ENCODE data around the gene C9. TPM values are rescaled to one million over a fixed set of nuclear protein-coding genes. Genes with fewer than 3 reads are reported as not detected.
"Not testable (repeated sequence)": the region's sequence is repeated elsewhere in the genome, so short reads cannot be mapped to it uniquely, and the experiment has no call there.

The C9 gene
- total RNA-seq, 1 experiment from 2014 or later: not detected

DNA sequence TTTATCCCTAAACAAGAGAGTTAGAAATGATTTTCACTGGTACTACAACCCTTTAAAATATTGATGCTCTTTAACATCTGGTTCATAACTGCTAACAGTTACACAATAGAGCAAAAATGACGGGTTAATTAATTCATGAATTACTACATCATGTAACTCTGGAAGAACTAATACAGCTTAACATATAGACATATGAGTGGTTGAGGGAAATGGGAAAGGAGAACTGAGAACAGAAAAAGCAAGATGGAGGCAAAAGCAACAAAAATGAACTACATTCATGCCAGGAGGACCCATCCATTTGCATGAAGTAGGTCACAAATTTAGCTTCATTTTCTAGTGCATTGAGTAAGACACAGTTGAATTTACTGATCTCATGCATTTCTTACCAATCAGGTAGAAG, 61.8 kb downstream of the C9 start:
- Histone ChIP-seq H3K27me3 (no peaks in the 10 kb centered on the region), H3K4me3 (no peak overlapping the region), H3K9me3 (no peaks in the 10 kb centered on the region; the same call in 1 of the 2 replicates), H3K36me3 (no peaks in the 10 kb centered on the region)
- DNase-seq: no peak

DNA sequence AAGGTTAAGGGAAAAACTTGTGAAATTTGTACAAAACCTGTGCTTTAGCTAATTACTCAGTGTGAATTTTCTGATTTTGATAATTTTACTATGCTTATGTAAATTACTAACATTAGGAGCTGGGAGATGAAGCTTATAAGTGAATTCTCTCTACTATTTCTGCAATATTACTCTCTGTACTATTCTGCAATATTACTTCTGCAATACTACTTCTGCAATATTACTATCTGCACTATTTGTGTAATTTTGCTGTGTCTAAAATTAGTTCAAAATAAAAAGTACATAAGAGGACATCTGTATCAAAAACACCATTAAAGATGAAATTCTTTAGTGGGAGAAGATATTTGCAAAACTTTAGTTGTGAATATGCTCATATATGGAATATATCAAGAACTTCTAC, 62.9 kb downstream of the C9 start:
- Histone ChIP-seq H3K36me3 (no peaks in the 10 kb centered on the region), H3K27me3 (no peaks in the 10 kb centered on the region), H3K4me3 (no peak overlapping the region), H3K9me3 (no peaks in the 10 kb centered on the region; the same call in 1 of the 2 replicates)
- no peak for DNase-seq

DNA sequence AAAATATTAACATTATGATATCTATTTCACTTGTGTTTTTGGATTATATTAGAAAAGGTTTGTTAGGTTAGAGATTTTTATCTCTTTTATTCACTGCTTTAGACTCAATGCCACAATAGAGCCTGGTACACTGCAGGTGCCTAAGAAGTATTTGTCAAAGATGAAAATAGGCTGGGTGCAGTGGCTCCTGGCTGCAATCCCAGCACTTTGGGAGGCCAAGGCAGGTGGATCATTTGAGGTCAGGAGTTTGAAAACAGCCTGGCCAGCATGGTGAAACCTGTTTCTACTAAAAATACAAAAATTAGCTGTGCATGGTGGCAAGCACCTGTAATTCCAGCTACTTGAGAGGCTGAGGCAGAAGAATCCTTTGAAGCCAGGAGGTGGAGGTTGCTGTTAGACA, 64.3 kb downstream of the C9 start:
- H3K36me3 ChIP-seq: no peaks in the 10 kb centered on the region
- no peaks in the 10 kb centered on the region; the same call in 1 of the 2 replicates for H3K9me3 ChIP-seq
- no peak overlapping the region for H3K4me3 ChIP-seq
- no peaks in the 10 kb centered on the region for H3K27me3 ChIP-seq
- DNase-seq: no peak

DNA sequence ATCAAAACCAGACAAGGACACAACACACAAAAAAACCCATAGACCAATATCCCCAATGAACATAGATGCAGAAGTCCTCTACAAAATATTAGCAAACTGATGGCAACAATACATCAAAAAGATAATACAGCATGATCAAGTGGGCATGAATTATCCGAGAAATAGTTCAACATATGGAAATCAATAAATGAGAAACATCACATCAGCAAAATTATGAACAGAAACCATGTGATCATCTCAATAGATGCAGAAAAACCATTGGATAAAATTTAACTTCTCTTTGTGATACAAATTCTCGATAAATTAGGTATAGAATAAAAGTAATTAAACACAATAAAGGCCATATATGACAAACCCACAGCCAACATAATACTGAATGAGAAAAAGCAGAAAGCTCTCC, 69.6 kb downstream of the C9 start:
- Histone ChIP-seq H3K9me3 (no peaks in the 10 kb centered on the region; the same call in none of the 2 replicates), H3K36me3 (no peaks in the 10 kb centered on the region), H3K27me3 (no peaks in the 10 kb centered on the region), H3K4me3 (no peak overlapping the region)
- DNase-seq: no peak

DNA sequence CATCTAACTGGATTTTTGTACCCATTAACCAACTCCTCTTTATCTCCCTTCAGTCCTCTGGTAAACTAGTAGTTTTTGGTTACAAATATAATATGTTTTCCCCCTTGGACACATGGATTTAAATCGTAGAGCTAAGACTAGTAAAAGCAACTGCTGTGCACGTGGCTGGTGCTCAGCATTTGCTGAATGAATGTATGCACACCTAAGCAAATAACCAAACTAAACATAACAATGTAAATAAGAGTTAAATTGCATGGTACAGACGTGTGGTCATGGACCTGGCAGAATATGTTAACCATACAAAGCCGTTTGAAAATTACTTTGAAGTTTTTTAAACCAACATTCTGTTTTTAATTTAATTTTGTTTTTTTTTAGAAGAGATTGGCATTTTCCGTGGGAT, 79.7 kb downstream of the C9 start:
- Histone ChIP-seq H3K4me3 (no peak overlapping the region), H3K27me3 (no peaks in the 10 kb centered on the region), H3K36me3 (no peaks in the 10 kb centered on the region)

DNA sequence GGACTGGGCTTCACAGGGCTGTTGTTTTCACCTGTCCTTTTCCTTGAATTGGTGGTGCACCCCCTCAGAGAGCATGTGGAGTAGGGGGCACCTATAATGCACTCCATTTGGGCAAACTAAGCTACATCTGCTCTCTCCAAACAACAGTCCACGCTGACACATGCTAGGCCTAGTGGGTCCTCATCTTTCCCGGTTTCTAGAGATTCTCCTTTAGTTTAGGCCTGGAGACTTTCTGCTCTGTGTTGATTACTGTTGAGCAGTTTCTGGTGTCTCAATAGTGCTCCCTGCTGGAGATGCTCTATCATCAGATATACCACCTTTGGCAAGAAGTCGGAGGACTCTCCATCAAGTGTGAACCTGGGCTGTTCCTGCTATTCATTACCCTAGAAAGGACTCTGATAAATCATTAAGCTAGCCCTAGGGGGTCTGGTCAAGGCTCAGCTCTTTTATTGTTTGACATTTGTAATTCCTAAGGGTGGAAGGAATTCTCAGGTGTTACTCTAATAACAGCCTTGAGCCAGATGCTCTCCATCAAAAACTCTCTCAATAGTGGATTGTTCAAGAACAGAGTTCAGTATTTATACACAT, 81.0 kb downstream of the C9 start:
- H3K27me3 ChIP-seq: no peaks in the 10 kb centered on the region
- no peak overlapping the region for H3K4me3 ChIP-seq
- H3K9me3 ChIP-seq: peaks cover 5% of the 10 kb centered on the region; the same call in 1 of the 2 replicates
- peak; percentile 10 for DNase-seq
- H3K36me3 ChIP-seq: no peaks in the 10 kb centered on the region

More for the DNA sequence above, 79.7 kb downstream of the C9 start:
- DNase-seq: no peak
- peaks cover 2% of the 10 kb centered on the region; the same call in 1 of the 2 replicates for H3K9me3 ChIP-seq

DNA sequence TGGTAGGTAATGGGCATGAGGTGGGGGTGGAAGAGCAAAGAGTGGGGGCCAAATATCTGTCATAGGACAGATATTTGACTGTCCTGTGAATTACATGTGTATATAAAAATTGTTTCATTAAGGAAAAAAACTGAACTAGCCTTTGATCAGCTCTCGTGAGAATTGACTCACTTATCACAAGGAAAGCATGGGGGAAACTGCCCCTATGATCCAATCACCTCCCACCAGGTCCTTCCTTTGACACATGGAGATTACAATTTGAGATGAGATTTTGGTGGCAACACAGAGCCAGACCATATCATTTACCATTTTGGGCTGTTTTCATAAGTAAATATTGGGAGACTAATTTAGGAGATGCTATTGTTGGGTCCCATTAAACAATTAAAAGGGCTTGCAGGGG, 81.7 kb downstream of the C9 start:
- H3K36me3 ChIP-seq: no peaks in the 10 kb centered on the region
- H3K27me3 ChIP-seq: no peaks in the 10 kb centered on the region
- no peak overlapping the region for H3K4me3 ChIP-seq
- DNase-seq: no peak
- peaks cover 5% of the 10 kb centered on the region; the same call in 1 of the 2 replicates for H3K9me3 ChIP-seq

DNA sequence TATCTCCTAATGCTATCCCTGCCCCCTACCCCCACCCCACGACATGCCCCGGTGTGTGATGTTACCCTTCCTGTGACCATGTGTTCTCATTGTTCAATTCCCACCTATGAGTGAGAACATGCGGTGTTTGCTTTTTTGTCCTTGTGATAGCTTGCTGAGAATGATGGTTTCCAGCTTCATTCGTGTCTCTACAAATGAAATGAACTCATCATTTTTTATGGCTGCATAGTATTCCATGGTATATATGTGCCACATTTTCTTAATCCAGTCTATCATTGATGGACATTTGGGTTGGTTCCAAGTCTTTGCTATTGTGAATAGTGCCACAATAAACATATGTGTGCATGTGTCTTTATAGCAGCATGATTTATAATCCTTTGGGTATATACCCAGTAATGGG, 88.4 kb downstream of the C9 start:
- DNase-seq, H3K4me3 ChIP-seq, H3K27me3 ChIP-seq, H3K36me3 ChIP-seq, H3K9me3 ChIP-seq: not testable (repeated sequence)

DNA sequence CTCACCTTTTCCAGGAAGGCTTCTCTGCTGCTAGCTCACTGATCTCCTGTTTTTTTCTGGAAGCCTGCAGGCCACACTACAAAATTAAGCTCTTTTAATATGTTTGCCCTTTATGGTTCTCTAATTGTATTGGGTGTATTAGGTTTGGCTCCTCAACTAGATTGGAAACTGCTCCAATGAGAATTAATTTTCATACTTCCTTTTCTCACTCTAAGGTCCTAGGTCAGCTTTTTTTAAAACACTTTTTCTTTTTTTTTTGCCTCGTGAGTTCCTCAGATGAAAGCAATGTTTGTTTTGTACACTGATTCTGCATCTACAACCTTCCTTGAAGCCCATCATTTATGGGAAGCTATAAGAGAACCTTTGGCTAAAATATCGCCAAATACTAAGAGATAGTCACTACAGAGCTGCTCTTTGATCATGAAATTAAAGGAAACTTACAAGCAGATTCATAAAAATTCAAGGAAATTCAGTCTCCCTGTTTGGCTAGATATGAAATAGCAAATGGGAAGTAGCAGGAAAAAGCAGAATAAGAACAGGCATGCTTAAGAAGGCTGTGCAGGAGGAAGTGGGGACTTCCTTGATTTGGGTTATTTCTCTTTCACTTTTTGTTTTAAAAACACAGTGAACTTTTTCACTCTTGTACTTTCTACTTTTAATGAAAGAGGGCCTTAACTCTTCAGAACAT, 89.8 kb downstream of the C9 start:
- no peak for DNase-seq
- peaks cover 2% of the 10 kb centered on the region; the same call in 1 of the 2 replicates for H3K9me3 ChIP-seq
- no peaks in the 10 kb centered on the region for H3K27me3 ChIP-seq
- H3K36me3 ChIP-seq: no peaks in the 10 kb centered on the region
- no peak overlapping the region for H3K4me3 ChIP-seq

DNA sequence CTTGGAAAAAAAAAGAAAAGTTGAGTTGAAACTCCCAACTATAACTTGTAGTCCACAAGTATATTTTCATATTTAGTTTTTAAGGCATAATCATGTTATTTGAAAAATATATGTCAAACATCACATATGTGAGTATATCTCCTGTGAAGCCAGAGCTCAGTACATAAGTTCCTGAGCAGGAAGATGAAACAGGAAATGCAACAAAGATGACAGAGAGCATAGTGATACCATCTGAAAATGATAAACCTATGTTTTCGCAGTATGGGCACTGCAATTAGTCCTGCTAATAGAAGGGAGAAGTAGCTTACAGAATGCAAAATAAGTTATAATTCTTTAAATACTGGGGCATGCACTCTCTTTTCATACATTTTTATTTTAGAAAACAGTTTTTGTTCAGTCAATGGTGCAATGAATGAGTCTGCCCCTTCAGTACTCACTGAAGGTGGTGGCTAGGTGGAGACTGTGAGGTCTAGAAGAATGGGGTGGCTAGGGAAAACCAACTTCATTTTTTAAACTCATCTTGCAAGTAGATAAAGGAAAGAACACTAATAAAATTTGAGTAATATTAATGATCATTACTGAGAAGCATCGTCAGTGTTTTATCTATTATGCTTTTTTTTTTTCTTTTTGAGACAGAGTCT, 90.9 kb downstream of the C9 start:
- H3K4me3 ChIP-seq: no peak overlapping the region
- no peaks in the 10 kb centered on the region for H3K36me3 ChIP-seq
- no peaks in the 10 kb centered on the region for H3K27me3 ChIP-seq

DNA sequence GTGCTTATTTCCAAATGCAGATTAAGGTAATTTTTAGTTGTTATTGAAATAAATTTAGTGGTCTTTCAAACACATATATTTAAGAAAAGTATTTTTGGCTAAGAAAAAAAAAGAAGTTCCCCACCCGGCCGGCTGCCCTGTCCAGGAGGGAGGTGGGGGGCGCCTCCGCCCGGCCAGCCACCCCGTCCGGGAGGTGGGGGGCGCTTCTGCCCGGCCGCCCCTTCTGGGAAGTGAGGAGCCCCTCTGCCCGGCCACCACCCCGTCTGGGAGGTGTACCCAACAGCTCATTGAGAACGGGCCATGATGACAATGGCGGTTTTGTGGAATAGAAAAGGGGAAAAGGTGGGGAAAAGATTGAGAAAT, 91.4 kb downstream of the C9 start:
- not testable (repeated sequence) for H3K36me3 ChIP-seq, H3K27me3 ChIP-seq

More for the DNA sequence above, 90.9 kb downstream of the C9 start:
- DNase-seq: no peak
- H3K9me3 ChIP-seq: no peaks in the 10 kb centered on the region

DNA sequence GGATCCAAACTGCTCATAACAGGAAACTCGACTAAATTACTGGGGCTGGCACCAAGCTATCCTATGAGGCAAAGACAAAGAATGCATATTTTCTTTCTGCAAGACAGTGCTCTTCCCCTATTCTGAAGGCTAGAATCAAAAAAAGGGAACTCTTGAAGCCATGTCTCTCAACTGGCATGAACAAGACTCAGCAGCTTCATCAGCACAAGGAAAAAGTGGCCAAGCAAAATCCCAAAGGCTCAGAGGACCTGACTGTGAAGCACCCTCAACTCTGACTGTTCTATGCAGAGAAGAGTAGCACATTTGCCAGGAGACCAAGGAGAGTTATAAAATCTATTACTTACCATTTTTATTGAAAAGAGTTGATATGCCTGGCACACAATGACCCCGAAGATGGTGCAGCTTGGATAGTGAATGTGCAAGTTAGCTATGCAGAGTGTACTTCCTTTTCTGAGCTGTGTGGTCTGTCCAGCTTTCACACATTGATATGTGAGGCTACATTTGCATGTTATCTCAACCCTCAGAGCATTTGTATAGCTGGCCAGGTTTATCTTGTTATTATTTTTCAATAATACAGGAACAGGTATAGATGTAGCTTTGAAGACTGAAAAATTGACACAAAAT, 94.0 kb downstream of the C9 start:
- Histone ChIP-seq H3K36me3 (no peaks in the 10 kb centered on the region), H3K27me3 (no peaks in the 10 kb centered on the region), H3K9me3 (no peaks in the 10 kb centered on the region), H3K4me3 (no peak overlapping the region)
- DNase-seq: no peak

More for the DNA sequence above, 91.4 kb downstream of the C9 start:
- not testable (repeated sequence) for DNase-seq, H3K4me3 ChIP-seq, H3K9me3 ChIP-seq

DNA sequence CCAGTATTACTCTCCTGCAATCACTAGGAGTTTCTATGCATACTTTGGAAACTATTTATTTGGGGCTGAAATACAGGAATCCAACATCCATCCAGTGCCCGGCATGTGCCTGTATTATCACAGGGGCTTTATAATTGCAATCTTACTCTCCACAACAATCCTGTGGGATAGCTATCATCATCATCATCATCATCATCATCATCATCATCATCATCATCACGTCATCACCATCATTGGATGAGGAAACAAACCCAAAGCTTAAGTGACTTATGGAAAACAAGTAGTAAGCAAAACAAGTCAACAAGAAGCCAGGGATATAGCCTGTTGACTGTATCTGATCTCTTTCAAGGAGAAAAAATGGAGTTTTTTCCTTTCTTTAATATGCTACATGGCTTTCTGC, 97.1 kb downstream of the C9 start:
- no peaks in the 10 kb centered on the region for H3K36me3 ChIP-seq
- H3K4me3 ChIP-seq: no peak overlapping the region
- no peak for DNase-seq

DNA sequence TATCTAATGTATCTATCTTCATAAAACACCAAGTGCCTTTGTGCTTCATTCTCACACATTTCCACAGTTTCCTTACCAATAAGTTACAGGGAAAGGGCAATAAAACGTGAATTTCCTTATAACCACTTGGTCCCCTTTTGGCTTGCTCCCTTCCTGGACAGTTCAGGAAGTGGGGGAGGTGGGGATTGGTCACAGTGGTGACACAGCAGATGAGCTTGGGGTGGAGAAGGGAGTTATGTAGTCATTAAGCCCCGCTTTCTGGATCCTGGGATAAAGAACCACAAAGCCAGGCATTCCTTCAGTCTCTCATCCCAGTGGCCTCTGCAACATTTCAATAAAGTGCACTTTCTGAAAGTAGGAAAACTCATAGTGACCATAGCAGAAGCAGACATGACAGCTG, 97.9 kb downstream of the C9 start:
- H3K9me3 ChIP-seq: no peaks in the 10 kb centered on the region
- no peak for DNase-seq
- H3K36me3 ChIP-seq: no peaks in the 10 kb centered on the region
- no peak overlapping the region for H3K4me3 ChIP-seq
- H3K27me3 ChIP-seq: no peaks in the 10 kb centered on the region

More for the DNA sequence above, 97.1 kb downstream of the C9 start:
- H3K9me3 ChIP-seq: no peaks in the 10 kb centered on the region
- H3K27me3 ChIP-seq: no peaks in the 10 kb centered on the region

DNA sequence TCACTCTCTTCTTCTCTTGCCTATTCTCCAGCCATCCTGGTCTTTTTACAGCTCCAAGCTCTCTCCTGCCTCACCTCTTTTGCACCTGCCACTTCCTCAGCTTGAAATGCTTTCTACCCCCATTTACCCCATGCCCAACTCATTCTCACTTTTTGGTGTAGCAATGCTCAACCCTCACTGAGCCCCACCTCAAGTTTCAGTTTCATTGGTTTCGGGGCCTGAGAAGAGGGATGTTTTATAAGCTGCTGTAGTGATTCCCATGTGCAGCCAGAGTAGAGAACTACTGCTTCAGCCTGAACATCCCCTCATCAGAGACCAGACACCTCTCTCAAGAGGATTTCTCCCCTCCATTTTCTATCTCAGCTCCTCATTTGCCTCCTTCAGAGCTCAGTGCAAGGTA, 99.8 kb downstream of the C9 start:
- H3K4me3 ChIP-seq: no peak overlapping the region
- H3K36me3 ChIP-seq: no peaks in the 10 kb centered on the region
- no peak for DNase-seq
- no peaks in the 10 kb centered on the region for H3K27me3 ChIP-seq
- H3K9me3 ChIP-seq: no peaks in the 10 kb centered on the region

DNA sequence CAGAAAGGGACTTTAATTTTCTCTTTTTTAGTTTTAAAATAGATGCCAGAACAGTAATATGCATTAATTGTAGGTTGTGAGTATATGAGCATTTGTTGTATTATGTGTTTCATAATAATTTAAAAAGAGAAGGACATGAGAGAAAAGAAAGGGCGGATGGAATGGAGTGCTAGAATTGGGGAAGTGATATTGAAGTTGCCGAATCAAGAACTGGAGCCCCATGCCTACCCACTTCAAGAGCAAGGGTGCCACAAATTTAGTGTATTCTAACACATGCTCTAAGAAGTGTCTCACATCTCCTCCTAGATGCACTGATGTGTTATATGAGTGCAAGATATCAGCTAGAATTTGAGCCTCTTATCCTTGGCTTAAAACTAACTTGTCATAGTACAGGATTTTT, 101.3 kb downstream of the C9 start:
- H3K4me3 ChIP-seq: no peak overlapping the region
- no peaks in the 10 kb centered on the region for H3K36me3 ChIP-seq
- no peaks in the 10 kb centered on the region for H3K9me3 ChIP-seq
- no peak for DNase-seq
- H3K27me3 ChIP-seq: no peaks in the 10 kb centered on the region

DNA sequence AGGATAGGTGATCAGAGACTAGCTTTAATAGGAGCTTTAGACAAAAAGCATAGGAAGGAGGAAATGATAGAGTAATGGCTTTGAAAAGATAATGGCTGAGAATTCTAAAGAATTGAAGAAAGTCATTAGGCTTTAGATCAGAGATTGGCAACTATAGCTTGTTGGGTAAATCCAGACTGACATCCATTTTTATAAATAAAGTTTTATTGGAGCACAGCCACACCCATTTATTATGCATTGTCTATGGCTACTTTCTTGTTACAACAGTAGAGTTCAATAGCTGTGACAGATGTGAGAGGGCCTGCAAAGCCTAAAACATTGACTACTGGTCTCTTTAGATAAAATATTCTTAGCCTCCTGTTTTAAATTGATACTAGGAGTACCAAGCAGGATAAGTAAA, 104.2 kb downstream of the C9 start:
- Histone ChIP-seq H3K9me3 (no peaks in the 10 kb centered on the region), H3K36me3 (no peaks in the 10 kb centered on the region)
- DNase-seq: no peak

More for the DNA sequence above, 104.2 kb downstream of the C9 start:
- Histone ChIP-seq H3K27me3 (no peaks in the 10 kb centered on the region), H3K4me3 (no peak overlapping the region)
